ENCODE measurements around the gene REXO1.
"Not testable (repeated sequence)": the region's sequence is repeated elsewhere in the genome, so short reads cannot be mapped to it uniquely, and the experiment has no call there.

REXO1 gene

GRCh38 chr19:1848399-1849131 lies at the start of gene REXO1:
REXO1 (minus strand) TSS chr19:1848483; CDS start chr19:1848358, 125 bp downstream.
- H3K9ac ChIP-seq = peak within 1 kb of the TSS; percentile 94 to 100 (median 99)
- H3K4me3 ChIP-seq = peak within 1 kb of the TSS; percentile 82 to 100 (median 98)
- H4K20me1 ChIP-seq = peaks cover 42 to 94% (median 77%) of the 10 kb centered on the region in 11 experiments; a peak in 21 of 22 replicates
- peak within 1 kb of the TSS; percentile 96 to 100 (median 100) for H3K27ac ChIP-seq
- H3K4me2 ChIP-seq = peak within 1 kb of the TSS; percentile 95 to 100 (median 97)
- no peaks in the 10 kb centered on the region for H3K9me3 ChIP-seq (replicated peaks in 1 of 11)
- H3K4me1 ChIP-seq = peaks cover 71 to 86% (median 84%) of the 10 kb centered on the region in 10 experiments
- no peaks in the 10 kb centered on the region for H3K27me3 ChIP-seq
- no peak for TF ChIP-seq Cebpa-rat (IDR thresholded peaks at IDR 0.05)
- H3K36me3 ChIP-seq = peaks cover 6 to 41% (median 32%) of the 10 kb centered on the region in 11 experiments; a peak in 20 of 22 replicates

GRCh38 chr19:1896508-1896907 lies 48.2 kb upstream of the REXO1 start:
- Histone ChIP-seq H3K9ac (peak overlapping the region; percentile 60 to 80 (median 73); a peak in 20 of 22 replicates), H3K4me1 (peaks cover 41 to 71% (median 65%) of the 10 kb centered on the region in 10 experiments), H3K4me2 (peak overlapping the region; percentile 65 to 92 (median 83)), H4K20me1 (no peaks in the 10 kb centered on the region), H3K27me3 (no peaks in the 10 kb centered on the region), H3K36me3 (no peaks in the 10 kb centered on the region), H3K4me3 (peak overlapping the region in 5 of 10 experiments; percentile 30 to 57 (median 43); a peak in 3 of 20 replicates), H3K27ac (peak overlapping the region; percentile 71 to 91 (median 82)), H3K9me3 (replicated peaks in 1 of 11) (no peaks in the 10 kb centered on the region)
- no peak for TF ChIP-seq Cebpa-rat (IDR thresholded peaks at IDR 0.05)

GRCh38 chr19:1893791-1894190 lies 45.5 kb upstream of the REXO1 start:
- no peaks in the 10 kb centered on the region for H3K27me3 ChIP-seq
- peaks cover 36 to 67% (median 60%) of the 10 kb centered on the region in 10 experiments for H3K4me1 ChIP-seq
- no peak overlapping the region for H3K9ac ChIP-seq
- H3K4me2 ChIP-seq = peak overlapping the region in 6 of 11 experiments; percentile 8 to 87 (median 58); a peak in 6 of 22 replicates
- H4K20me1 ChIP-seq = no peaks in the 10 kb centered on the region
- H3K36me3 ChIP-seq = no peaks in the 10 kb centered on the region
- H3K9me3 ChIP-seq (replicated peaks in 1 of 11) = no peaks in the 10 kb centered on the region
- TF ChIP-seq Cebpa-rat (IDR thresholded peaks at IDR 0.05) = no peak
- peak overlapping the region in 4 of 11 experiments; percentile 22 to 84 (median 28); a peak in 5 of 22 replicates for H3K27ac ChIP-seq
- H3K4me3 ChIP-seq = no peak overlapping the region

GRCh38 chr19:1889907-1890306 lies 41.6 kb upstream of the REXO1 start:
- Histone ChIP-seq H3K9ac (no peak overlapping the region), H3K4me2 (no peak overlapping the region), H3K36me3 (no peaks in the 10 kb centered on the region), H3K27me3 (no peaks in the 10 kb centered on the region), H3K4me3 (no peak overlapping the region), H4K20me1 (peaks cover 0 to 2% (median 1%) of the 10 kb centered on the region in 11 experiments; a peak in 14 of 22 replicates), H3K27ac (0 out of 22 replicates have a peak overlapping the region, but pooled peaks of 1 of the 11 experiments have one; percentile 6), H3K4me1 (peaks cover 27 to 53% (median 46%) of the 10 kb centered on the region in 10 experiments), H3K9me3 (replicated peaks in 1 of 11) (no peaks in the 10 kb centered on the region)
- no peak for TF ChIP-seq Cebpa-rat (IDR thresholded peaks at IDR 0.05)

- peaks cover 14 to 17% (median 17%) of the 10 kb centered on the region in 11 experiments for H4K20me1 ChIP-seq
- no peaks in the 10 kb centered on the region for H3K27me3 ChIP-seq
- H3K27ac ChIP-seq = peak overlapping the region in 1 of 11 experiments; percentile 61; a peak in 1 of 22 replicates
- H3K9me3 ChIP-seq (replicated peaks in 1 of 11) = no peaks in the 10 kb centered on the region
- peaks cover 28 to 53% (median 44%) of the 10 kb centered on the region in 10 experiments for H3K4me1 ChIP-seq
- no peak overlapping the region for H3K4me2 ChIP-seq
- no peak overlapping the region for H3K4me3 ChIP-seq
- TF ChIP-seq Cebpa-rat (IDR thresholded peaks at IDR 0.05) = no peak
- H3K9ac ChIP-seq = 0 out of 22 replicates have a peak overlapping the region, but pooled peaks of 1 of the 11 experiments have one; percentile 29
- H3K36me3 ChIP-seq = 0 out of 22 replicates have a peak, but pooled peaks cover 0 to under 1% (median 0%) of the 10 kb centered on the region in 11 experiments
Observed at GRCh38 chr19:1888385-1888784, 40.1 kb upstream of the REXO1 start.

GRCh38 chr19:1886360-1886759 lies 38.1 kb upstream of the REXO1 start:
- Histone ChIP-seq H4K20me1 (peaks cover 26 to 36% (median 34%) of the 10 kb centered on the region in 11 experiments), H3K4me1 (peaks cover 47 to 58% (median 53%) of the 10 kb centered on the region in 10 experiments), H3K4me2 (peak overlapping the region in 9 of 11 experiments; percentile 26 to 56 (median 41); a peak in 12 of 22 replicates), H3K27ac (peak overlapping the region in 1 of 11 experiments; percentile 61; a peak in 1 of 22 replicates)
- H3K36me3 ChIP-seq; H3K9ac ChIP-seq; H3K27me3 ChIP-seq; H3K9me3 ChIP-seq (replicated peaks in 1 of 11); H3K4me3 ChIP-seq: not testable (repeated sequence)

- peaks cover 53 to 64% (median 59%) of the 10 kb centered on the region in 10 experiments for H3K4me1 ChIP-seq
- H3K9me3 ChIP-seq (replicated peaks in 1 of 11); H3K27me3 ChIP-seq: not testable (repeated sequence)
- H3K4me2 ChIP-seq = peak within 1 kb of the TSS; percentile 95 to 100 (median 99)
- H3K9ac ChIP-seq = peak within 1 kb of the TSS; percentile 86 to 96 (median 93)
- peak within 1 kb of the TSS; percentile 85 to 99 (median 97) for H3K4me3 ChIP-seq
- H3K36me3 ChIP-seq = peaks cover 0 to 11% (median 5%) of the 10 kb centered on the region in 11 experiments; a peak in 13 of 22 replicates
- peaks cover 31 to 43% (median 40%) of the 10 kb centered on the region in 11 experiments for H4K20me1 ChIP-seq
- peak within 1 kb of the TSS; percentile 75 to 89 (median 84) for H3K27ac ChIP-seq
Observed at GRCh38 chr19:1885398-1886119, 37.3 kb upstream of the REXO1 start, which contains the start of gene ABHD17A. ABHD17A (minus strand) TSS chr19:1885496; CDS start chr19:1881566, 3,930 bp downstream.

GRCh38 chr19:1884719-1885334 lies 36.5 kb upstream of the REXO1 start:
- Histone ChIP-seq H4K20me1 (peaks cover 38 to 50% (median 45%) of the 10 kb centered on the region in 11 experiments), H3K9me3 (replicated peaks in 1 of 11) (no peaks in the 10 kb centered on the region), H3K36me3 (peaks cover 0 to 18% (median 11%) of the 10 kb centered on the region in 11 experiments; a peak in 13 of 22 replicates), H3K9ac (peak overlapping the region; percentile 86 to 96 (median 93)), H3K4me2 (peak overlapping the region; percentile 95 to 100 (median 99)), H3K27ac (peak overlapping the region; percentile 75 to 89 (median 84)), H3K4me3 (peak overlapping the region; percentile 85 to 99 (median 97)), H3K4me1 (peaks cover 55 to 70% (median 64%) of the 10 kb centered on the region in 10 experiments), H3K27me3 (no peaks in the 10 kb centered on the region)
- TF ChIP-seq Cebpa-rat (IDR thresholded peaks at IDR 0.05) = no peak
